ENCODE data around the gene SMIM10L1.

SMIM10L1 gene

GRCh38 chr12:11182529-11182928 is 11.5 kb downstream of the SMIM10L1 start:
- DNase-seq (ENCODE audit: extremely low spot score, insufficient read length, low read depth) (no peak), FAIRE-seq (no peak)

DNA sequence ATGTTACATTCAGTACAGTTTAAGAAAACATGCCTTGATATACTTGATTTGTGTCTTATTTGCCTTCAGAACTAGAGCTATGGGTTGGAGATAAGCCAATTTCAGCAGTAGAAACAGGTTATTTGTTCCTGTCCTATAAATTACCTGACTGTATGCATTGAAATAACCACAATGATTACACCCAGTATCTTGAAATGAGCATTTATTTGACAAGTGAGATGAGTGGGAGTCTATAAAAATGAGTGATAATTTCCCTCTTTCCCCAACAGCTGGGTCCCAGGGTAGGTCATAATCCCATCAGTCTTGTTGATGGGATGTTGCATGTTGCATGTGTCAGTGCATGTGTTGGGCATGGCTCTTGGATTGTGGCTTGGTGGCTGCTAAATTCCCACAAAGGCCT is 12.0 kb downstream of the SMIM10L1 start:
- DNase-seq (ENCODE audit: extremely low spot score, insufficient read length, low read depth) (no peak), FAIRE-seq (no peak)

DNA sequence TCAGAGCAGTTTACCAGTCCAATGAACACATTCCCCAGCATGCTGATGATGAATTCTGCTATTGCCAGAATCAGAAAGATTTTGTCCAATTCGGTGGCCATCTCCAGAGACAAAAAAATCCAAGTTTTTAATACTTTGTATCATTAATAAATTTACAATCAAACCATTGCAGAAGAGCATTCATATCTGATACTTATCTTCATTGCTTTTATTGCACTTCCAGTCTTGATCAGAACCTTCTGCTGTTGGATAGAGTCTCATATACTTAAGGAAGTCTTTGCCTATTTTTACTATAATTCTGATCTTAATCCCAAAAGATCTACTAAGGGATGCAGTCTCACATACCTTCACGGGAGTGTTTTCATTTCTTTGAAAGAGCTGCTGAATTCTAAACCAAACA is 15.8 kb downstream of the SMIM10L1 start, which contains the start of gene TAS2R42:
TAS2R42 (minus strand) TSS at position 101 of the 400 bp plus-strand sequence; CDS start at position 101, 0 bp downstream.
- DNase-seq (ENCODE audit: extremely low spot score, insufficient read length, low read depth) (no peak), FAIRE-seq (no peak)

DNA sequence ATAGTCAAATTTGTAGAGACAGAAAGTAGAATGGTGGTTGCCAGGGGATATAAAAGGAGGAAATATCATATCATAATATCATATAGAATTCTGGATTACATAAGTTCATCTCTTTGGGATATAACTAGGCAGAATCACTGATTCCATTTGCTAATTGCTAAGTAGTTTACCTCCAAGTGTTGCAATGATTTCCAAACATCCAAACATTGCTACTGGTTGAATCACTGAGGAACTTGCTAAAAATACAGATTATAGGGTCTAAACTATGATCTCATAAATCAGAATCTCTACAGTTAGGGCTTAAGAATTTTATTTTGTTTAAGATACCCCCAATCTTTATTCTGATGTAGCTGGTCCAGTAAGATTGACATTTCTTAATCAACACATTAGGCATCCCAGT is 31.8 kb downstream of the SMIM10L1 start:
- FAIRE-seq (no peak), DNase-seq (ENCODE audit: extremely low spot score, insufficient read length, low read depth) (no peak)

GRCh38 chr12:11204173-11204572 is 33.2 kb downstream of the SMIM10L1 start:
- FAIRE-seq, result no peak

DNA sequence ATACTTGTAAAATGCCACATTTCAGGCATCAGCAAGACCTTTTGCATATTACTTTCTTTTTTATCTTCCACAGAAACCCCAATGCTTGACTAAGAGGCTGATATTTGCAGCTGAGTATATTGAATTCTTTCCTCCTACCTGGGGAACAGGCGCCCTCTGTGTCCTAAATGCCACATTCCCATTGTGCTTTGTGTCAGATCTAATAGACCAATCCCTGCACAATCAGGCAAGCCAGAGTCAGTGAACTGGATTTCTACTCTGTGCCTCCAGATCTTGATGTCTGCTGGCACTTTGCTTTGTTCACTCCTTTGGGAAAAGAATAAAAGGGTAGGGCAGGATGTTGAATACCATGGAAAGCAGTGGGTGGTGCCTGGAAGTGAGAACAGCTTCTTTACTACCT is 38.1 kb downstream of the SMIM10L1 start:
- FAIRE-seq, result no peak

More at GRCh38 chr12:11204173-11204572, 33.2 kb downstream of the SMIM10L1 start:
- no peak for DNase-seq (ENCODE audit: extremely low spot score, insufficient read length, low read depth)

More for the DNA sequence above, 38.1 kb downstream of the SMIM10L1 start:
- no peak for DNase-seq (ENCODE audit: extremely low spot score, insufficient read length, low read depth)
